Hematopoietic multipotent progenitor cell treated with erythropoietin and hydrocortisone succinate and interleukin-3 and kit ligand, for 17 days (in vitro differentiated cells): ENCODE measurements around the gene LAG3.

Experiments used
- DNase-seq: peaks from one replicate; pipeline ENCODE4 v3.0.0-alpha.2; 2015; ENCODE audit warnings: low spot score

Gene LAG3

DNA sequence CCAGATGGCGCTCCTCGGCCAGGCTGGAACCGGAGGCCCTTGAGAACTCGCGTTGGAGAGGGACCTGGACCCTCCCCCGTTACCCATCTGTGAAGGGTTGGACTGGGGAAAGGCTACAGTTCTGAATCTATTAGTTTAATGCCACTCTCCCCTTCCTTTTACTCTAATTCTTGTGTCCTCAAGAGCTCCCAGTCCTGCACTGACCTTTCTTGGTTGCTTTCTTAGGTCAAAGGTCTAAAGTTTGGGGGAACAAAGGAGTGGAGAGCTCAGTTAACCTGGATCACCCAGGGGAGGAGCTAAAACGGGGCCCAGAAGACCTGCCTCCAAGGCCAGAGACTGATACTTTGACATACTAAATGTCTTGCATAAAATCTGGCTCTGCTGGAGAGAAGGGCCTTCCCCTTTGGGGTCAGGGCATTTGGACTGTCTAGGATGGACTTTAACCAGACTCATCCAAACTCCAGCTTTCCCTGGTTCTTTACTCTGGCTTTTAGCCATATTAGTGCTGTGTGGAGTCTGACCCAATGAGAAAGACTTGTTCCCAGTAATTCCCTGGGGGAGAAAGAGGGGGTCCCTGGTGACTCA, 18.5 kb upstream of the LAG3 start:
- no peak for DNase-seq

GRCh38 chr12:6754411-6754810, 17.9 kb upstream of the LAG3 start:
- no peak for DNase-seq

- peak; percentile 46 for DNase-seq
Measured at GRCh38 chr12:6757028-6757690, 15.2 kb upstream of the LAG3 start.

GRCh38 chr12:6758506-6759095, 13.7 kb upstream of the LAG3 start:
- no peak for DNase-seq

DNA sequence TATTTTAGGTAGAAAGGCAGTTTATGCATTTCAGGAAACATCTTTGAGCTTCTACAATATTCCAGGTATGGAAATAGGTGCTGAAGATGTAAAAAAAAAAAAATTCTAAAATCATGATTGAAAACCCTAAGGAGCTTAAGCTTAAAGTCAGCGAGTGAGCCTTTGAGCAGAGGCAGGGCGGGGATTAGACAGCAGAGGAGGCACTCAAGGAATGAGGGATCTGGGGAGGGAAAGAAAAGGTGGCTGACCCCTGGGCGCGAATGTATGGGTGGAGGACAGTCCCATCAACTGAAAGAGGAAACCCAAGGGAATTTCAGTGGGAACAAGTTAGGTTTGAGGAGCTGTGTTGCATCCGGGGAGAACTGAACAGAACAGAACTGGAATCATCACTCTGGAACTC, 12.6 kb upstream of the LAG3 start:
- no peak for DNase-seq

GRCh38 chr12:6763380-6763779, 8.9 kb upstream of the LAG3 start:
- DNase-seq, result no peak

GRCh38 chr12:6764011-6764828, 8.1 kb upstream of the LAG3 start:
- DNase-seq, result peak; percentile 69

GRCh38 chr12:6765048-6765633, 7.2 kb upstream of the LAG3 start:
- peak; percentile 76 for DNase-seq

GRCh38 chr12:6765634-6766581, 6.4 kb upstream of the LAG3 start, which contains the start of gene PTMS:
Gene PTMS (plus strand): TSS chr12:6766363. CDS start chr12:6766706, 343 bp downstream.
- DNase-seq, result peak; percentile 68

GRCh38 chr12:6766651-6767349, 5.5 kb upstream of the LAG3 start:
- peak; percentile 80 for DNase-seq

DNA sequence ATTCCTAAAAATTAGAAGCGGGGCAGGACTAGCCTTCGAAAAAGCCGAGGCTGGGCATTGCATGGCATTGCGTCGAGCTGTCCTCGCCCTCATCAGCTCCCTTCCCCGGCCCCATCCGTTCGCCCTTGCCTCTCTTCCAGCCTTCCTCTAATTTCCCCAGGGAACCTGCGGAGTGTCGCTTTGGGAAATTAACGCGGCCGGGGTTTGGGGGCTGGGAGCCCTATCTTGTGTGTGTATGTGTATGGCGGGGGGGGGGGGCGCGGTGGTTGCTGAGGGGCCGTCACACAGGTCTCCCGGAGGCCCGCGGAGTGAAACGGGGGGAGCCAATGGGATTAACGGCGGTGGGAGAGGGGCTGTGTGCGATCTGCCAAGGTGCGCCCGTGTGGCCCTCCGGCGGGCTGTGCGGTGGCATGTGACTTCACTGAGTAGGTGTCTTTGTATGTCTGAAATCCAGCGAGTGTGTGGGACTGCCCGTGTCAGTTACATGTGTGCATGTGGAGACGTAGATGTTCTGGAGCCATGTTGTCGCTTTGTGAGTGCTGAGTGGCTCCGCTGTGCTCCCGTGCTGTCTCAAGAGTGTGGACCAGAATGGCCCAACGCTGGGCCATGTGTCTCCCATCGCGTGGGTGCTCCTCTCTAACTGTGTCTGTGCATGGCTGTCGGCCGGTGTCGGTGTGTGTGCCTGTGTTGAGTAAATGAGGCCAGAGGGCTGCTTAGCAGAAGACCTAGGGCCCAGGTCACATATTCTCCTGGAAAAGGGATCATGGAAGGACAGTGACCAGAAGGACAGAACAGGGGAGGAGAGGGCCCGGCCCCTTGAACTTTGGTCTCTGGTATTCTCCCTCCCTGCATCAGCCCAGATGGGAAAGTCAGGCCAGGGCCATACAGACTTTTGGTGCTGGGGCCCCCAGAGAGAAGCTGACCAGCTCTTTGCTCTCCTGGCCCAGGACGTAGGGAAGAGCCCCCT, 4.7 kb upstream of the LAG3 start:
- DNase-seq, result peak; percentile 18

GRCh38 chr12:6768437-6768914, 3.8 kb upstream of the LAG3 start:
- peak; percentile 22 for DNase-seq

DNA sequence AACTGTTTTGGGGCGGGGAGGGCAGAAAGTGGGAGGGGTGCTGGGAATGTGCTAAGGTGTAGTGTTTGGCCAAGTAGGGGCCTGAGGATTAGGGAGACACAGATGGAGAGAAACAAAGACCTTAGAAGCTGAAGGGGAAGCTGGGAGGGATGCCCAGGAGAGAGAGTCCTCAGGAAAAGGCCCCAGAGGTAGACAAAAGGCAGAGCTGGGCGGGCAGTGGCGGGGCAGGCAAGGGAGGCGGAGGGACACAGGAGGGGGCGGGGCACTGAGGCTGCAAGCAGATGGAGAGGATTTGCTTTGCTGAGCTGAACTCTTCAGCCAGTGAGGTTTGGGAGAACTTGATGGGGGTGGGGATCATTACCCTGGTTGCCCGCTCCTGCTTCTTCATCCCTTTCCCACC, 3.3 kb upstream of the LAG3 start:
- peak; percentile 27 for DNase-seq

DNA sequence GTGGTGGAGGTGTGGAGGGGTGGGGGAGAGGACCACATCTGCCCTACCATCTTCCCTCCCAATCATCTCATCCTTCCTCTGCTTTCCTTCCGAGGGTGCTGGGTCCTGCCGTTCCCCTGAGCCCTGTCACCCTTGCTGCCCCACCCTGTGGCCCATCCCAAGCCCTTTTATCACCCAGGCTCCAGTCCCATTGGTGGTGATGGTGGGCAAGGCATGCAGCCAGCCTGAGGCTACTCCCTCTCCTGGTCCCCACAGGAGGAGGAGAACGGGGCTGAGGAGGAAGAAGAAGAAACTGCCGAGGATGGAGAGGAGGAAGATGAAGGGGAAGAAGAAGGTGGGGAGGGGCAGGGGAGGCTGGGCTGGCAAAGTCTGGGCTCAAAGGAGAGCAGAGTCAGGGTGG, 2.7 kb upstream of the LAG3 start:
- DNase-seq, result peak; percentile 50

- DNase-seq, result no peak
Measured at GRCh38 chr12:6770094-6770493, 2.2 kb upstream of the LAG3 start.

DNA sequence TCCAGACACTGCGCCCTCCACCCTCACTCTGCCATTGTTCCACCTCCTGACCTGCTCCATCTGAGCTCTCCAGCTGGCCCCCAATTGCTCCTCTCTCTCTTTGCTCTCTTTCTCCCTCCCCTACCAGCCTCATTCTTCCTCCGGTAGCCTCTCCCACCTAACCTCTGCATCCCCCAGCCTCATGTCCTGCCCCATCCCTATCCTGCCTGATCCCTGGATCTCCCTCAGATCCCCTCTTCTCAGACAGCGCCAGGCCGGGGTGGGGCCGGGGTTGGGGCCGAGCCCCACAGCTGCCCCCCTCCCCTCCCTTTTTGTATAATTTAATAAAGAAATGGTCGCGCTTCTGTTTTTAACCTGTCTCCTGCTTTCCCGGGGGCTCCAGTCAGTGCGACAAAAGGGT, 1.7 kb upstream of the LAG3 start:
- DNase-seq, result no peak

- no peak for DNase-seq
Measured at GRCh38 chr12:6771091-6771495, 1.2 kb upstream of the LAG3 start.

- DNase-seq, result no peak
Measured at GRCh38 chr12:6771509-6772330, 600 bp upstream of the LAG3 start.
